IMR-90 (cell line): ENCODE data around the gene AMPD1. TPM values are rescaled to one million over a fixed set of nuclear protein-coding genes. Genes with fewer than 3 reads are reported as not detected.

Experiments
- ATAC-seq: fragments of 200-7000 bp; cut with Tn5 transposase; 2 replicates; pipeline ENCODE4 v1.9.1; 2020; ENCODE audit warnings: low read depth, mild to moderate bottlenecking, moderate library complexity
- BruUV-seq: library from RNA; stranded (reverse); fragments of 400-500 nt; replicated peaks from 2 replicates; lab custom pipeline; 2021; lab: Mats Ljungman, UMichigan
- CTCF ChIA-PET: fragments of 300-600 bp; formaldehyde crosslinking; extraction: SDS; loops from one replicate; lab custom pipeline; 2021; ENCODE audit warnings: antibody characterized with exemption; lab: Yijun Ruan, JAX
- POLR2A ChIA-PET: fragments of 300-600 bp; sonication (Branson Sonifier 250); formaldehyde crosslinking; loops from one replicate; lab custom pipeline; 2022; ENCODE audit warnings: antibody characterized with exemption; ENCODE audit not compliant: unreplicated experiment; lab: Charles Lee
- DNase-seq: peaks from one replicate; pipeline ENCODE4 v3.0.0; 2013
- H2AFZ ChIP-seq: replicated peaks from 2 replicates; pipeline ENCODE3; 2013; ENCODE audit warnings: low read length, mild to moderate bottlenecking; ENCODE audit not compliant: poor library complexity
- H2AK5ac ChIP-seq: 2 replicates; pipeline ENCODE4 v1.6.1; 2013; ENCODE audit warnings: low read depth, low read length, inconsistent platforms
- H2AK9ac ChIP-seq: replicated peaks from 2 replicates; pipeline ENCODE3; 2013; ENCODE audit warnings: mild to moderate bottlenecking, low read depth, low read length, moderate library complexity; ENCODE audit not compliant: poor library complexity
- H2BK120ac ChIP-seq: 2 replicates; pipeline ENCODE4 v1.6.1; 2013; ENCODE audit warnings: low read depth, low read length, inconsistent platforms
- H2BK15ac ChIP-seq: 3 replicates; pipeline ENCODE4 v1.6.1; 2013; ENCODE audit warnings: low read depth, low read length, inconsistent platforms
- H2BK20ac ChIP-seq: 2 replicates; pipeline ENCODE4 v1.6.1; 2013; ENCODE audit warnings: low read depth, mild to moderate bottlenecking, inconsistent platforms, low read length, moderate library complexity
- H2BK5ac ChIP-seq: 2 replicates; pipeline ENCODE4 v1.6.1; 2013; ENCODE audit warnings: mild to moderate bottlenecking, low read depth, low read length, inconsistent platforms; ENCODE audit not compliant: poor library complexity, severe bottlenecking
- H3K14ac ChIP-seq: replicated peaks from 2 replicates; pipeline ENCODE4 v1.6.1; 2013; ENCODE audit warnings: low read depth, low read length, inconsistent platforms
- H3K18ac ChIP-seq: 2 replicates; pipeline ENCODE4 v1.6.1; 2013; ENCODE audit warnings: low read depth, low read length, control low read depth
- H3K23ac ChIP-seq: 2 replicates; pipeline ENCODE4 v1.6.1; 2013; ENCODE audit warnings: low read depth, low read length, inconsistent platforms
- H3K27ac ChIP-seq: 2 replicates; pipeline ENCODE4 v1.5.1; 2013; ENCODE audit warnings: mild to moderate bottlenecking, control low read depth, low read length; ENCODE audit not compliant: insufficient read depth
- H3K27me3 ChIP-seq: 2 replicates; pipeline ENCODE4 v1.6.1; 2013; ENCODE audit warnings: low read length; ENCODE audit not compliant: control insufficient read depth, insufficient read depth
- H3K36me3 ChIP-seq: 2 replicates; pipeline ENCODE4 v1.6.1; 2013; ENCODE audit warnings: low read length, mixed read lengths; ENCODE audit not compliant: control insufficient read depth, insufficient read depth
- H3K4ac ChIP-seq: 2 replicates; pipeline ENCODE4 v1.6.1; 2013; ENCODE audit warnings: low read depth, low read length, inconsistent platforms
- H3K4me1 ChIP-seq: 2 replicates; pipeline ENCODE4 v1.6.1; 2013; ENCODE audit warnings: low read length, mixed read lengths; ENCODE audit not compliant: control insufficient read depth, insufficient read depth
- H3K4me2 ChIP-seq: 2 replicates; pipeline ENCODE4 v1.6.1; 2013; ENCODE audit warnings: low read depth, mild to moderate bottlenecking, control low read depth, low read length, moderate library complexity
- H3K4me3 ChIP-seq: 2 replicates; pipeline ENCODE4 v1.5.1; 2013; ENCODE audit warnings: low read depth, mild to moderate bottlenecking, control low read depth, low read length, moderate library complexity; ENCODE audit not compliant: insufficient read depth
- H3K56ac ChIP-seq: 2 replicates; pipeline ENCODE4 v1.6.1; 2013; ENCODE audit warnings: low read length, inconsistent platforms; ENCODE audit not compliant: insufficient read depth; ENCODE audit errors: extremely low read depth
- H3K79me1 ChIP-seq, 2 experiments: 2 replicates each; pipeline ENCODE4 v1.6.1; 2013; ENCODE audit warnings: low read length in 2 of 2, inconsistent platforms in 1 of 2, low read depth in 1 of 2
- H3K9ac ChIP-seq: 2 replicates; pipeline ENCODE4 v1.6.1; 2013; ENCODE audit warnings: low read depth, low read length, control low read depth
- H3K9me1 ChIP-seq: 2 replicates; pipeline ENCODE4 v1.6.1; 2013; ENCODE audit warnings: low read length, inconsistent platforms; ENCODE audit not compliant: insufficient read depth
- H3K9me3 ChIP-seq: 2 replicates; pipeline ENCODE4 v1.6.1; 2013; ENCODE audit warnings: low read length; ENCODE audit not compliant: control insufficient read depth, insufficient read depth
- H4K20me1 ChIP-seq: 2 replicates; pipeline ENCODE4 v1.6.1; 2013; ENCODE audit warnings: low read length, inconsistent platforms; ENCODE audit not compliant: insufficient read depth
- H4K5ac ChIP-seq: 2 replicates; pipeline ENCODE4 v1.6.1; 2013; ENCODE audit warnings: mild to moderate bottlenecking, low read depth, low read length, control low read depth
- H4K8ac ChIP-seq, 2 experiments: 2 replicates each; pipeline ENCODE4 v1.6.1; 2013; ENCODE audit warnings: low read depth in 2 of 2, low read length in 2 of 2, control low read depth in 1 of 2, inconsistent platforms in 1 of 2
- H4K91ac ChIP-seq: 2 replicates; pipeline ENCODE4 v1.6.1; 2013; ENCODE audit warnings: low read depth, low read length, inconsistent platforms; ENCODE audit not compliant: insufficient read depth
- CEBPB ChIP-seq: IDR thresholded peaks from 2 replicates; pipeline ENCODE4 v1.6.1; 2012; ENCODE audit warnings: low read depth, low read length, improper control_type of control experiment
- ELK1 ChIP-seq: fragments of 150-350 bp; IDR thresholded peaks from 2 replicates; pipeline ENCODE4 v1.6.1; 2016; ENCODE audit warnings: low read depth, mild to moderate bottlenecking, low read length, moderate library complexity, borderline replicate concordance
- FOS ChIP-seq: fragments of 150-350 bp; IDR thresholded peaks from 2 replicates; pipeline ENCODE4 v1.6.1; 2016; ENCODE audit warnings: low read depth, low read length
- MXI1 ChIP-seq: IDR thresholded peaks from 2 replicates; pipeline ENCODE4 v1.6.1; 2012; ENCODE audit warnings: low read depth, mild to moderate bottlenecking, low read length, moderate library complexity, borderline replicate concordance
- NFE2L2 ChIP-seq: fragments of 150-350 bp; IDR thresholded peaks from 2 replicates; pipeline ENCODE4 v1.6.1; 2016; ENCODE audit warnings: low read depth, mild to moderate bottlenecking, low read length
- POLR2A ChIP-seq: IDR thresholded peaks from 2 replicates; pipeline ENCODE4 v1.6.1; 2012; ENCODE audit warnings: mild to moderate bottlenecking, low read depth, low read length
- RCOR1 ChIP-seq: IDR thresholded peaks from 2 replicates; pipeline ENCODE4 v1.6.1; 2012; ENCODE audit warnings: mild to moderate bottlenecking, low read length, improper control_type of control experiment; ENCODE audit not compliant: insufficient replicate concordance
- RFX5 ChIP-seq: IDR thresholded peaks from 2 replicates; pipeline ENCODE4 v1.8.0; 2012; ENCODE audit warnings: low read depth, mild to moderate bottlenecking, low read length, moderate library complexity
- SMC3 ChIP-seq: fragments of 150-350 bp; IDR thresholded peaks from 2 replicates; pipeline ENCODE4 v1.6.1; 2016; ENCODE audit warnings: low read depth, mild to moderate bottlenecking, antibody characterized with exemption, low read length, moderate library complexity
- WGBS, 2 experiments: methylation state at CpG; one replicate each; pipeline versions ENCODE4 v1.1.5 to v1.1.7; 2013; ENCODE audit warnings: missing lambda C conversion rate in 2 of 2; ENCODE audit not compliant: insufficient read length in 1 of 2; ENCODE audit errors: extremely low coverage in 2 of 2; 5-methylcytosine and 5-hydroxymethylcytosine counted together
- dilution Hi-C: fragments of 300-500 bp; cut with HindIII; formaldehyde crosslinking; loops from one replicate; pipeline ENCODE4 v1.14.3; 2018; ENCODE audit warnings: low sequenced_read_pairs; ENCODE audit not compliant: unreplicated experiment
- in situ Hi-C: fragments of 300-500 bp; cut with MboI; formaldehyde crosslinking; loops from 3 replicates; pipeline ENCODE4 v1.14.3; 2019; ENCODE audit warnings: low sequenced_read_pairs, inconsistent platforms, mixed read lengths
- intact Hi-C: fragments of 100-400 bp; cut with micrococcal nuclease; formaldehyde crosslinking; loops from 2 replicates; pipeline ENCODE4 v1.10.0; 2022
- polyA plus RNA-seq, 3 experiments: library from polyadenylated mRNA; depleted of rRNA; stranded (reverse); fragments of >200 nt; gene quantifications; 2 replicates each; pipeline ENCODE4 v1.2.3, GENCODE V29; 2012; ENCODE audit warnings: low replicate concordance in 1 of 3
- total RNA-seq: library from RNA; depleted of rRNA; stranded (reverse); fragments of >200 nt; gene quantifications from 2 replicates; pipeline ENCODE4 v1.2.3, GENCODE V29; 2012

Gene AMPD1
- total and polyA plus RNA-seq, 2 of the 4 experiments (the other 2 are of a cell fraction) = not detected

- Histone ChIP-seq H4K8ac (no peak overlapping the region), H2AK9ac (no peak overlapping the region), H4K91ac (no peak overlapping the region), H2AK5ac (no peak overlapping the region), H3K18ac (no peak overlapping the region), H3K9me3 (no peaks in the 10 kb centered on the region), H3K9ac (no peak overlapping the region), H3K9me1 (no peaks in the 10 kb centered on the region), H2AFZ (no peak overlapping the region), H3K79me1 (peaks cover 31% of the 10 kb centered on the region in 2 experiments), H2BK15ac (no peak overlapping the region), H3K27me3 (no peaks in the 10 kb centered on the region), H2BK20ac (no peak overlapping the region), H2BK120ac (no peak overlapping the region), H3K27ac (no peak overlapping the region), H4K20me1 (peaks cover 7% of the 10 kb centered on the region), H3K4me3 (no peak overlapping the region), H2BK5ac (no peak overlapping the region), H4K5ac (no peak overlapping the region), H3K36me3 (peaks cover 46% of the 10 kb centered on the region), H3K4me2 (no peak overlapping the region), H3K23ac (no peak overlapping the region), H3K4me1 (no peaks in the 10 kb centered on the region), H3K4ac (no peak overlapping the region), H3K14ac (no peak overlapping the region), H3K56ac (no peak overlapping the region)
- BruUV-seq = no TSS peak
- DNase-seq (no peak), ATAC-seq (no peak)
- ChIA-PET POLR2A (no interaction called here), CTCF (no interaction called here)
- in situ Hi-C loops = loop anchor here (25.0 kb wide), 1 partner anchor 577 kb away; no protein-coding TSS in a partner anchor
- TF ChIP-seq ELK1 (no peak), SMC3 (no peak), NFE2L2 (no peak), RFX5 (no peak), CEBPB (no peak), MXI1 (no peak), FOS (no peak), POLR2A (no peak), RCOR1 (no peak)
- intact Hi-C loops = loop anchor here (10.0 kb wide), 2 partner anchors 311 to 771 kb away; no protein-coding TSS in a partner anchor
- dilution Hi-C loops = no loop called here
- no CpG with 5 or more reads among the region's 1 CpG for WGBS, 2 experiments
Observed at GRCh38 chr1:114735479-114735878, 40.1 kb upstream of the AMPD1 start.
